Upper lobe of left lung (tissue), 4 donors: ENCODE results near the gene RPS6KA5.

Source experiments
- POLR2A ChIP-seq, 4 donors: fragments of 450-650 bp; IDR thresholded peaks; one replicate each; pipeline ENCODE4 v1.5.1; 2016 to 2017; ENCODE audit warnings: antibody characterized with exemption in 4 of 4, mild to moderate bottlenecking in 2 of 4
- TF ChIP-seq, protein P1 (sequence below), 6 experiments: fragments of 450-650 bp in 4 of 6; fragments of 200-600 bp in 2 of 6; sonication (generic) in 2 of 6; IDR thresholded peaks; one replicate each; pipeline ENCODE4 v1.5.1; 2016 to 2019; ENCODE audit warnings: antibody characterized with exemption in 6 of 6

- TF ChIP-seq, protein P1, sequence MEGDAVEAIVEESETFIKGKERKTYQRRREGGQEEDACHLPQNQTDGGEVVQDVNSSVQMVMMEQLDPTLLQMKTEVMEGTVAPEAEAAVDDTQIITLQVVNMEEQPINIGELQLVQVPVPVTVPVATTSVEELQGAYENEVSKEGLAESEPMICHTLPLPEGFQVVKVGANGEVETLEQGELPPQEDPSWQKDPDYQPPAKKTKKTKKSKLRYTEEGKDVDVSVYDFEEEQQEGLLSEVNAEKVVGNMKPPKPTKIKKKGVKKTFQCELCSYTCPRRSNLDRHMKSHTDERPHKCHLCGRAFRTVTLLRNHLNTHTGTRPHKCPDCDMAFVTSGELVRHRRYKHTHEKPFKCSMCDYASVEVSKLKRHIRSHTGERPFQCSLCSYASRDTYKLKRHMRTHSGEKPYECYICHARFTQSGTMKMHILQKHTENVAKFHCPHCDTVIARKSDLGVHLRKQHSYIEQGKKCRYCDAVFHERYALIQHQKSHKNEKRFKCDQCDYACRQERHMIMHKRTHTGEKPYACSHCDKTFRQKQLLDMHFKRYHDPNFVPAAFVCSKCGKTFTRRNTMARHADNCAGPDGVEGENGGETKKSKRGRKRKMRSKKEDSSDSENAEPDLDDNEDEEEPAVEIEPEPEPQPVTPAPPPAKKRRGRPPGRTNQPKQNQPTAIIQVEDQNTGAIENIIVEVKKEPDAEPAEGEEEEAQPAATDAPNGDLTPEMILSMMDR (IDR thresholded peaks at IDR 0.05) = no peak
- no peak for TF ChIP-seq POLR2A (IDR thresholded peaks at IDR 0.05)
Observed at GRCh38 chr14:90810806-90811205, 249.6 kb downstream of the RPS6KA5 start.
